ENCODE measurements around the gene DOCK6.
A peak's percentile ranks its signal among the peaks of the same experiment; 100 is the strongest.

Gene DOCK6

DNA sequence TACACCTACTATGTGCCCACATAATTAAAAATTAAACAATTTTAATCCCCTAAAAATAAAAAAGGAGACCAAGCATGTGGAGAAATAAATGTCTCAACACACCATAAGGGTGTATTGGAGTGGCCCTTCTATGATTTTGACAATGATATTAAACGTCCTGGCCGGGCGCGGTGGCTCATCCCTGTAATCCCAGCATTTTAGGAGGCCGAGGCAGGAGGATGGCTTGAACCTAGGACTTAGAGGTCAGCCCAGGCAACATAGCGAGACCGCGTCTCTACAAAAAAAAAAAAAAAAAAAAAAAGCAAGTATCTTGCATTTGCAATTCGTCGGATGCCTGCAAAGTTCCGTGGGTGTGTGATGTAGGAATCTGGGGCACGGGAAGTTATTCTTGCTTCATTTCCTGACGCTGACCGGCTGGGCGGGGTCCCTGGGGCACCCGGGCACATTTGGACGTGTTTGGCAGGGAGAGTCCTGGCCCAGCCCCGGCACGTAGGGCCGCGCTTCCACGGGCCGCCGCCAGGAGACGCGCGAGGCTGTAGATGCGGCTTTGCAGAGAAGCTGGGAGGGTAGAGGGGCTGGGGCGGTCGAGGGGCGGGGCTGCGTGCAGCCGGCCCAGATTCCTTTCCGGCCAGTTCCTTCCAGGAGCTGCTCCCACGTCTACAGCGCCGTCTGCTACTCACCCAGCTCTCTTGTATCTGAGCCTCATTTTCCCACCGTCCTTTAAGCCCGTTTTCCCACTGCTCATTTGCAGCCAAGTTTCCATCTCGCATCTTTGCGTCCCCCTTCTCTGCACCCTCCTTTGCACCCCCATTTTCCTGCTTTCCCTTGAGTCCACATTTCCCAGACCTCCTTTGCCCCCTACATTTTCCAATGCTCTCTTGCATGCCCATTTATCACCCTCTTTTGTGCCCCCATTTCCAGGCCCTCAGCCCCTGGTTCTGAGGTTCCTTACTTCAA is 31.4 kb upstream of the DOCK6 start:
- H3K27me3 ChIP-seq (ENCODE audit: control insufficient read depth in 5 of 5, insufficient read depth in 4 of 5, low read length in 5 of 5), result no peaks in the 10 kb centered on the region
- no peaks in the 10 kb centered on the region for H3K36me3 ChIP-seq (ENCODE audit: control insufficient read depth in 5 of 5, insufficient read depth in 5 of 5, low read length in 5 of 5)
- peak overlapping the region; percentile 10 for H3K27ac ChIP-seq (ENCODE audit: low read depth, low read length)
- H3K9ac ChIP-seq (ENCODE audit: low read length in 5 of 5), result no peak overlapping the region
- H3K4me1 ChIP-seq (ENCODE audit: control insufficient read depth in 5 of 5, insufficient read depth in 5 of 5, low read length in 5 of 5), result peaks cover 6 to 19% (median 12%) of the 10 kb centered on the region in 5 donors
- H3K9me3 ChIP-seq (ENCODE audit: control insufficient read depth in 5 of 5, low read length in 5 of 5), result no peaks in the 10 kb centered on the region
- peak overlapping the region; percentile 22 to 53 (median 37) for H3K4me3 ChIP-seq (ENCODE audit: low read depth in 1 of 5, low read length in 5 of 5)

DNA sequence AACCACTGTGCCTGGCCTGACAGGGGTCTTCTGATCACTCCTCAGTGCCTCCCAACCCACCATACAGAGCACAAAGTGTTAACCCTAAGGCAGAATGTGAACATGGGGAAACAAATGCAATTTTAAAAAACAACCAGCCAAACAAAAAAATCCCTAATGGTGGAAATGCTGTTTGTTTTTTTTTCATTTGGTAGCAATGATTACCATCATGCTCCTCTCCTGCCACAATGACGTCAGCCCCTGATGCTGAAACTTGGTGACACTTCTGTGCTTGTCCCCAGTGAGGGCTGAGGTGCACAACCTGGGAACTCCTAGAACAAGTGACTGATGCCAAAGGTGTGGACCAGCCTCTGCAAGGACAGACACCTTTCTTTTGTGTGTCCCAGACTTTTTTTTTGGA is 29.7 kb upstream of the DOCK6 start:
- no peak overlapping the region for H3K9ac ChIP-seq (ENCODE audit: low read length in 5 of 5)
- H3K27me3 ChIP-seq (ENCODE audit: control insufficient read depth in 5 of 5, insufficient read depth in 4 of 5, low read length in 5 of 5), result no peaks in the 10 kb centered on the region
- H3K27ac ChIP-seq (ENCODE audit: low read depth, low read length), result no peak overlapping the region
- no peaks in the 10 kb centered on the region for H3K9me3 ChIP-seq (ENCODE audit: control insufficient read depth in 5 of 5, low read length in 5 of 5)
- no peak overlapping the region for H3K4me3 ChIP-seq (ENCODE audit: low read depth in 1 of 5, low read length in 5 of 5)
- no peaks in the 10 kb centered on the region for H3K36me3 ChIP-seq (ENCODE audit: control insufficient read depth in 5 of 5, insufficient read depth in 5 of 5, low read length in 5 of 5)
- H3K4me1 ChIP-seq (ENCODE audit: control insufficient read depth in 5 of 5, insufficient read depth in 5 of 5, low read length in 5 of 5), result peaks cover 6 to 20% (median 14%) of the 10 kb centered on the region in 5 donors

DNA sequence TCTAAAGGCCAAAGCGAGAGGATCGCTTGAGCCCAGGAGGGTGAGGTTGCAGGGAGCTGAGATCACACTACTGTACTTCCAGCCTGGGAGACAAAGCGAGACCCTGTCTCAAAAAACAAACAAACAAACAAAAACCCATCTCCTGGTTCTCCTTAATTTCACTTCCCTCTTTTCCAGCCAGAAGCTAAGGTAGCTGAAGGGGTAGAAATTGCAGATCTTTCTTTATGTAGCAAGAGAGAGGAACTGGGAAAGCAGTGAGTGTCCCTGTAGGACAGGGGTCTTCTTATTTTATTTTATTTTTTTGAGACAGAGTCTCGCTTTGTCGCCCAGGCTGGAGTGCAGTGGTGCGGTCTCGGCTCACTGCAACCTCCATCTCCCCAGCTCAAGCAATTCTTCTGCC is 29.1 kb upstream of the DOCK6 start:
- Histone ChIP-seq H3K9ac (ENCODE audit: low read length in 5 of 5) (no peak overlapping the region), H3K9me3 (ENCODE audit: control insufficient read depth in 5 of 5, low read length in 5 of 5) (no peaks in the 10 kb centered on the region), H3K4me1 (ENCODE audit: control insufficient read depth in 5 of 5, insufficient read depth in 5 of 5, low read length in 5 of 5) (peaks cover 5 to 19% (median 13%) of the 10 kb centered on the region in 5 donors), H3K27me3 (ENCODE audit: control insufficient read depth in 5 of 5, insufficient read depth in 4 of 5, low read length in 5 of 5) (no peaks in the 10 kb centered on the region), H3K27ac (ENCODE audit: low read depth, low read length) (no peak overlapping the region), H3K36me3 (ENCODE audit: control insufficient read depth in 5 of 5, insufficient read depth in 5 of 5, low read length in 5 of 5) (no peaks in the 10 kb centered on the region), H3K4me3 (ENCODE audit: low read depth in 1 of 5, low read length in 5 of 5) (no peak overlapping the region)

DNA sequence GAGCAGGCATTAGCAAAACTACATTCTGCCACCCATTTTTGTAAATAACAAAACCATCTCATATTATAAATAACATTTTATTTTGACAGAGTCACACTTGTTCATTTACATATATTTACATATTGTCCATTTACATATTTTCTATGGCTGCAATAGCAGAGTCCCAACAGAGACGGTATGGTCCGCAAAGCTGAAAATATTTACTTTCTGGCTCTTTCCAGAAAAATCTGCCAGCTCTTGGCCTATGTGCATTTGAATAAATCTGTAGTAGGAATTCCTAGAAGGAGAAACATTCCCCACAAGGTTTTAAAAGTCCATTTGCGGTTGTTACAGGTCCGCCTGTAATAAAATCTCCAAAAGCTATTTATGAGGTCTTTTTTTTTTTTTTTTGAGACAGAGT is 27.9 kb upstream of the DOCK6 start:
- no peaks in the 10 kb centered on the region for H3K27me3 ChIP-seq (ENCODE audit: control insufficient read depth in 5 of 5, insufficient read depth in 4 of 5, low read length in 5 of 5)
- H3K9ac ChIP-seq (ENCODE audit: low read length in 5 of 5), result no peak overlapping the region
- no peak overlapping the region for H3K4me3 ChIP-seq (ENCODE audit: low read depth in 1 of 5, low read length in 5 of 5)
- H3K9me3 ChIP-seq (ENCODE audit: control insufficient read depth in 5 of 5, low read length in 5 of 5), result no peaks in the 10 kb centered on the region
- peaks cover 2 to 12% (median 9%) of the 10 kb centered on the region in 5 donors for H3K4me1 ChIP-seq (ENCODE audit: control insufficient read depth in 5 of 5, insufficient read depth in 5 of 5, low read length in 5 of 5)
- no peak overlapping the region for H3K27ac ChIP-seq (ENCODE audit: low read depth, low read length)
- no peaks in the 10 kb centered on the region for H3K36me3 ChIP-seq (ENCODE audit: control insufficient read depth in 5 of 5, insufficient read depth in 5 of 5, low read length in 5 of 5)

DNA sequence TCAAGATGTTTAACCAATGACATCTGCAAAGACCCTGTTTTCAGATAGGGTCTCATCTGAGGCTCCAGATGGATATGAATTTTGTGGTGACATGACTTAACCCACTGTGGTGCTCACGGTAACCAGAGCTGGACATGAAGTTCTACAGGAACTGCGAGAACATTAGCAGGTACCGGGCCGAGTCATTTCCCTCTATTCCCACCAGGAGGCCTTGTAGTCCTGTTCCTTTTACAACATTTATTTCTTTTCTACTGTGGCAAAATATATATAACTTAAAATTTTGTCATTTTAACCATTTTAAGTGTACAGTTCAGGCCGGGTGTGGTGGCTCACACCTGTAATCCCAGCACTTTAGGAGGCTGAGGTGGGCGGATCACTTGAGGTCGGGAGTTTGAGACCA is 26.0 kb upstream of the DOCK6 start:
- Histone ChIP-seq H3K9me3 (ENCODE audit: control insufficient read depth in 5 of 5, low read length in 5 of 5) (no peaks in the 10 kb centered on the region), H3K4me3 (ENCODE audit: low read depth in 1 of 5, low read length in 5 of 5) (no peak overlapping the region), H3K27me3 (ENCODE audit: control insufficient read depth in 5 of 5, insufficient read depth in 4 of 5, low read length in 5 of 5) (no peaks in the 10 kb centered on the region), H3K36me3 (ENCODE audit: control insufficient read depth in 5 of 5, insufficient read depth in 5 of 5, low read length in 5 of 5) (no peaks in the 10 kb centered on the region), H3K27ac (ENCODE audit: low read depth, low read length) (no peak overlapping the region), H3K9ac (ENCODE audit: low read length in 5 of 5) (no peak overlapping the region), H3K4me1 (ENCODE audit: control insufficient read depth in 5 of 5, insufficient read depth in 5 of 5, low read length in 5 of 5) (peaks cover 0 to 5% (median 1%) of the 10 kb centered on the region in 5 donors)

DNA sequence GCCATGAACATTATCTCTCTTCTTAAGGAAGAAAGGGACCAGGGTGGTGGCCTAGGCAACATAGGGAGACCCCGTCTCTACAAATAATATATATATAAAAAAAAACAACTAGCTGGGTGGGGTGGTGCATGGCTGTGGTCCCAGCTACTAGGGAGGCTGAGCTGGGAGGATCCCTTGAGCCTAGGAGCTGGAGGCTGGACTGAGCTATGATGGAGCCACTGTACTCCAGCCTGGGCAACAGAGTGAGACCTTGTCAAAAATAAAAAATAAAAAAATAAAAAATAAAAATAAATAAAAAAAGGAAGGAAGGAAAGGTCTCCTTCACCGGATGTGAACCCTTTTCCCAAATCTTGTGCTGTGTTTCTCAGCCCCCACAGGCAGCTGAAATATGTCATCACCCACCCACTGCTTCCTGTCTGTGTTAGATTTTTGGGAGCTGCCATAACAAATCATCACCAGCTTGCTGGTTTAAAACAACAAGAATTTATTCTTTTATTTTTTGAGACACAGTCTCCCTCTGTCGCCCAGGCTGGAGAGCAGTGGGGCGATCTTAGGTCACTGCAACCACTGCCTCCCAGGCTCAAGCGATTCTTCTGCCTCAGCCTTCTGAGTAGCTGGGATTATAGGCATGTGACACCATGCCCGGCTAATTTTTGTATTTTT is 24.1 kb upstream of the DOCK6 start:
- no peak overlapping the region for H3K9ac ChIP-seq (ENCODE audit: low read length in 5 of 5)
- H3K27me3 ChIP-seq (ENCODE audit: control insufficient read depth in 5 of 5, insufficient read depth in 4 of 5, low read length in 5 of 5), result no peaks in the 10 kb centered on the region
- H3K27ac ChIP-seq (ENCODE audit: low read depth, low read length), result no peak overlapping the region
- peaks cover 0 to 3% (median 0%) of the 10 kb centered on the region in 5 donors for H3K4me1 ChIP-seq (ENCODE audit: control insufficient read depth in 5 of 5, insufficient read depth in 5 of 5, low read length in 5 of 5)
- H3K4me3 ChIP-seq (ENCODE audit: low read depth in 1 of 5, low read length in 5 of 5), result no peak overlapping the region
- H3K9me3 ChIP-seq (ENCODE audit: control insufficient read depth in 5 of 5, low read length in 5 of 5), result no peaks in the 10 kb centered on the region
- no peaks in the 10 kb centered on the region for H3K36me3 ChIP-seq (ENCODE audit: control insufficient read depth in 5 of 5, insufficient read depth in 5 of 5, low read length in 5 of 5)

DNA sequence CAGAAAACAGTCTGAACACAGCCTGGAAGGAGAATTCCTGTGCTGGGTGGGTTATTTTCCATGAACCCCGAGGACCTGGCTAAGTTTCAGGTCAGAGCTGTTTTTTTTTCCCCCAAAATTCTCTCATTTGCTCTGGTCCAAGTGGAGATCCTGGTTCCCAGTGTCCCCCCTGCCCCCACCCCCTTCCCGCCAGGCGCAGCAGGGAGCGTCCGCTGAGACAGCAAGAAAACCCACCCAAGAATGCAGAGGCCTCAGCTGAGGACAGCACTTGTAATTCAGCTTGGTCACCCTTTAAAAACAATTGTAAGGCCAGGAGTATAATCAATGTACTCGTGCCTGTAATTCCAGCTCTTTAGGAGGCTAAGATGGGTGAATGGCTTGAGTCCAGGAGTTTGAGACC is 22.2 kb upstream of the DOCK6 start:
- Histone ChIP-seq H3K27ac (ENCODE audit: low read depth, low read length) (no peak overlapping the region), H3K9me3 (ENCODE audit: control insufficient read depth in 5 of 5, low read length in 5 of 5) (no peaks in the 10 kb centered on the region), H3K4me1 (ENCODE audit: control insufficient read depth in 5 of 5, insufficient read depth in 5 of 5, low read length in 5 of 5) (peaks cover 0 to 9% (median 1%) of the 10 kb centered on the region in 5 donors), H3K9ac (ENCODE audit: low read length in 5 of 5) (no peak overlapping the region), H3K27me3 (ENCODE audit: control insufficient read depth in 5 of 5, insufficient read depth in 4 of 5, low read length in 5 of 5) (no peaks in the 10 kb centered on the region), H3K36me3 (ENCODE audit: control insufficient read depth in 5 of 5, insufficient read depth in 5 of 5, low read length in 5 of 5) (no peaks in the 10 kb centered on the region), H3K4me3 (ENCODE audit: low read depth in 1 of 5, low read length in 5 of 5) (no peak overlapping the region)

DNA sequence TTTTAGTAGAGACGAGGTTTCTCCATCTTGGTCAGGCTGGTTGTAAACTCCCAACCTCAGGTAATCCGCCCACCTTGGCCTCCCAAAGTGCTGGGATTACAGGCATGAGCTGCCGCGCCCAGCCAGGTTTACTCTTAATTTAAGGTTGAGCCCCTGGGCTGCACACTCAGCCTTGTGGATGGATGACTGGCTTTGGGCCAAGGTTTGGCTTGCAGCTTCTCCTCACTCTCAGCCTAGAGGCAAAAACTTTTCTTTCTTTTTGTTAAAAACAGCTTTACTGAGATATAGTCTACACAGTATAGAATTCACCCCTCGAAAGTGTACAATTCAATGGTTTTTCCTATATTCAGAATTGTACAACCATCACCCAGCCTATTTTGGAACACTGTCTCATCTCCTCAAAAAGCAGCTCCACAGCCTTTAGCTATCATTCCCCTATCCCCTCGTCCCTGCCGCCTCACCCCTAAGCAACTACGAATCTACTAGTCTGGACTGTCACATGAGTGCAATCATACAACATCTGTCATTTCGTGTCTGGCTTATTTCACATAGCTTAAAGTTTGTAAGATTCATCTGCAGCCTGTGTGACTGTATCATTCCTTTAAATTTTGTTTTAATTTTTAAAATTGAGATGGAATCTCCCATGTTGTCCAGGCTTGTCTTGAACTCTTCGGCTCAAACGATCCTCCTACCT is 19.2 kb upstream of the DOCK6 start:
- H3K27ac ChIP-seq (ENCODE audit: low read depth, low read length), result no peak overlapping the region
- H3K4me3 ChIP-seq (ENCODE audit: low read depth in 1 of 5, low read length in 5 of 5), result no peak overlapping the region
- H3K27me3 ChIP-seq (ENCODE audit: control insufficient read depth in 5 of 5, insufficient read depth in 4 of 5, low read length in 5 of 5), result no peaks in the 10 kb centered on the region
- peaks cover 0 to 16% (median 1%) of the 10 kb centered on the region in 5 donors for H3K4me1 ChIP-seq (ENCODE audit: control insufficient read depth in 5 of 5, insufficient read depth in 5 of 5, low read length in 5 of 5)
- H3K9ac ChIP-seq (ENCODE audit: low read length in 5 of 5), result no peak overlapping the region
- H3K36me3 ChIP-seq (ENCODE audit: control insufficient read depth in 5 of 5, insufficient read depth in 5 of 5, low read length in 5 of 5), result no peaks in the 10 kb centered on the region
- H3K9me3 ChIP-seq (ENCODE audit: control insufficient read depth in 5 of 5, low read length in 5 of 5), result no peaks in the 10 kb centered on the region

DNA sequence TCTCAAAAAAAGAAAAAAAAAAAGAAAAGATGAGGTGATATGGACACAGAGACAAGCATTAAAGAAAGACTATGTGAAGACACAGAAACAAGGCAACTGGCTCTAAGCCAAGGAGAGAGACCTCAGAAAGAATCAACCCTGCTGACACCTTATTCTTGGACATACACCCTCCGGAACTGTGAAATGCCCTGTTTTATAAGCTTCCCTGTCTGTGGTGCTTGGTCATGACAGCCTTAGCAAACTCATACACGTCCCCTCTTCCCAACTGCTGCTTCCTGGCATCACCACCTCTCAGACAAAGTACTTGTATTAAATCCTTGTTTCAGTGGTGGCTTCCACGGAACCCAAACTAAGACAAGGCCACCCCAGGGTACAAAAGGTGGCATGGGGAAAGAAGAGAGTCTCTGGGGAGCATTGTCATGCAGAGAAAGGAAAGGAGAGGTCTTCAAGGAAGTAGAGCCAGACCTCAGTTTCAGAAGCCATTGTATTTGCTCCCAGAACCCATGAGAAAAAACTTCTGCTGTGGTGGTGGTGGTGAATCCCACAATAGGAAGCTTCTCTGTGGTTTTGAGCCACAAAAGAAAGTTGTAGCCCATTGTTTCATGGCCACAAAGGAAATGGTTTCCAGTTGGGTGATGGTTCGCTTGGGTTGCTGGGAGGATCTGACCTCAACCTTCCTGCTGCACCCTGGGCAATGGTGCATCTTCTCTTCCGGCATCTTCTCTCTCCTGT is 17.3 kb upstream of the DOCK6 start:
- no peak overlapping the region for H3K27ac ChIP-seq (ENCODE audit: low read depth, low read length)

More for the DNA sequence above, 17.3 kb upstream of the DOCK6 start:
- Histone ChIP-seq H3K9ac (ENCODE audit: low read length in 5 of 5) (no peak overlapping the region), H3K27me3 (ENCODE audit: control insufficient read depth in 5 of 5, insufficient read depth in 4 of 5, low read length in 5 of 5) (no peaks in the 10 kb centered on the region), H3K4me3 (ENCODE audit: low read depth in 1 of 5, low read length in 5 of 5) (no peak overlapping the region), H3K9me3 (ENCODE audit: control insufficient read depth in 5 of 5, low read length in 5 of 5) (no peaks in the 10 kb centered on the region), H3K36me3 (ENCODE audit: control insufficient read depth in 5 of 5, insufficient read depth in 5 of 5, low read length in 5 of 5) (no peaks in the 10 kb centered on the region), H3K4me1 (ENCODE audit: control insufficient read depth in 5 of 5, insufficient read depth in 5 of 5, low read length in 5 of 5) (peaks cover 0 to 16% (median 1%) of the 10 kb centered on the region in 5 donors)

Measured in subcutaneous abdominal adipose tissue (tissue), 5 donors.